ENCODE measurements around the gene FBLN1.
A peak's percentile ranks its signal among the peaks of the same experiment; 100 is the strongest.
"Not testable (repeated sequence)": the region's sequence is repeated elsewhere in the genome, so short reads cannot be mapped to it uniquely, and the experiment has no call there.

The FBLN1 gene

GRCh38 chr22:45528046-45528445 lies 25.4 kb downstream of the FBLN1 start:
- no peak for DNase-seq (ENCODE audit: low spot score)

DNA sequence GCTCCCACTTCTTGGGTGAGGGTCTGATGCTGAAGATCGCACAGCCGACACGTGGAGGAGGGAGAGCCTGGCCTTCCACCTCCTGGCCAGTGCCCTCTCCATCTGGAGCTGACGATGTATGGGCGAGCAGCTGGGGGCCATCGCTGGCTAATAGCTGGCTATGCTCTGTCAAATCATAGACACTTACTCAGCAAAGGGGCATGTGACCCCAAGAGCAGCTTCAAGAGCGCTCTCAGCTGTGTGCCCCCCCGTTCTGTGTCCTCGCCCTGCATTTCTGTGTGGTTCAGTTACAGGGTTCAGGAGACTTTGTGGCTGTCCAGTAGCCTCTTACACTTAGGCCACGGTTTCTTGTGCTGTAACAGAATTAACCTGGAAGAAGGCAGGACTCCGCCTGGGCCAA lies 26.4 kb downstream of the FBLN1 start:
- no peak for DNase-seq (ENCODE audit: low spot score)

GRCh38 chr22:45529971-45530575 lies 27.4 kb downstream of the FBLN1 start:
- DNase-seq (ENCODE audit: low spot score) = no peak

DNA sequence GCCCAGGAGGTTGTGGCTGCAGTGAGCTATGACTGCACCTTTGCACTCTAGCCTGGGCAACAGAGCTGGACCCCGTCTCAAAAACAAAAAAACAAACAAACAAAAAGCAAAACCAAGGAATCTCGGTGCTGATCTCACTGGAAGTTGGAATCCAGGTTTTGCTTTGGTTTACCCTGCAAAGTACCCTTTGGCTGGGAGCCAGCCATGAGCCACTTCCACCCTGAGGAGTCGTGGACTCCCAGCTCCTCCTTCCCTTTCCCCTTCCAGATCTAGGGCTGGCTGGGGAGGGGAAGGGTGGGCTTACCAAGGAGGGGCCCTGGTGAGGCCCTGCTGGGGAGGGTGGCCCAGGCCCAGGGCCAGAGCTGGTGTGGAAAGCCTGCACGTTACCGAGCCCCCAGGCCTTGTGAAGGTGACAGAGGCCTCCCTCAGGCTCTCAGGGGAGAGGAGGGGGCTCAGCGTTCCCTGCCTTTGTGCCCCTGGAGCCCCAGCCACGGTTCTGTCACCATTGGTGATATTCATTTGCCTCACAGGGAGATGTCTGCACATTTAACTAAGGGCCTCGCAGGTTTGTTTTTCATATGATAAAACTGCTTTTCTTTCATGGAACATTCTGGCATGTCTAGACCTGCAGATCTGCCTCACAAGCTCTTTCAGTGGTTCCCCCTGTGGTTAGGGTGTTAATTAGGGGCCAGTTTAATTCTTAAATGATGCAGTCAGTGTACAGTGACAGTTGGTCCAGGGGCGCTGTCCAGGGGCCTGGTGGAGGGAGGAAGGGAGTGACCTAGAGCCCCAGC lies 29.0 kb downstream of the FBLN1 start:
- DNase-seq (ENCODE audit: low spot score) = no peak

DNA sequence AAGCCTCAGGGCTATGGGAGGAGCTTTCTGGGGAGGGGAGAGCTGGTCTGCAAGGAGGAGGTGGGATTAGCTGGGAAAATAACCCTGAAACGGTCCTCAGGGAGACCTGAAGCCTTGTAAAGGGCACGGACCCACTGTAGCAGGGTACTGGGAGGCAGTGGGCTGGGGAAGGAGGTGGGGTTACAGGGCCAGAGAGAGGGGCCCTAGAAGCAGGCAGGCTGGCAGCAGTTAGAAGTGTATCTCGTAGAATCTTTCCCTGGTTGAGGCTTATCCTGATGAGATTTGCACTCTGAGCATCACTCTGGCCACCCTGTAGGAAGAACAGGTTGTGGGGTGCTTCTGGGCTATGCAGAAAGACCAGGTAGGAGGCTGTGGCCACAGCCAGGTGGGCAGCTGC lies 29.6 kb downstream of the FBLN1 start:
- DNase-seq (ENCODE audit: low spot score) = no peak

- no peak for DNase-seq (ENCODE audit: low spot score)
Observed at GRCh38 chr22:45533703-45534102, 31.0 kb downstream of the FBLN1 start.

DNA sequence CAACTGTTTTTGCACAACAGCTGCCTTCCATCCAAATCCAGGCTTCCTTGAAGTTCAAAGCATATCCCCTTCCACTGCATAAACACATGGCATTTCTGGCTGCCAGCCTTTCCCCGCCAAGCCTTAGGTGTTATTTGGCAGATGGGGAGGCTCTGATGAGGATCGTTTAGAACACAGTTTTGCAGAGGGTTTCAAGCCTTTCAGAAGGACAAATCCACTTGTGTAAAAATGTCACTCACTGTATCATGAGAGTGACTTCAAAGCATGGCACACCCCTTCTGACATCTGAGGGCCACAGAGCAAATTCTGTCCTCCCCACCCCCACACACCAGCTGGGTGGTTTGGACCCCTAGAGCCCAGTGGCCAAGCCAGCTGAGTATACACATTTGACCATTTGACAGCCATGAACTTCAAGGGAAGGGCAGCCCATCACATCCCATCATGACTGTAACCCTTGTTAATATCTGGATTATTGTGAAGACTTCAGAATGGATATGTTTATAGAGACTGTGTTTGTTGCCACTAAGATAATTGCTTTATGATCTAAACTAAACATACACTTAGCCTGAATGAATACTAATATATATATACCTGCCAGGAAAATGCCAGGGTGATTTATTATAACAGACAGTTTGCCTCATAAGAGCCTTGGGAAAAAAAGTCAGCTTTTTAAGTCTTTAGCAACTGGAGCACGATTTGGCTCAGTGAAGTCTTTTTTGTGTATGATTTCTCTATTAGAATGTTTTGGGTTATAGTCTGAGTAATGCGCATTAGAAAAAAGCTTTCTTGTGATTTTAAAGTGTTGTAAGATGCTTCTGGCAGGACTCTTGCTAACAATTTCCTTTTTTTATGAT lies 31.9 kb downstream of the FBLN1 start:
- no peak for DNase-seq (ENCODE audit: low spot score)

DNA sequence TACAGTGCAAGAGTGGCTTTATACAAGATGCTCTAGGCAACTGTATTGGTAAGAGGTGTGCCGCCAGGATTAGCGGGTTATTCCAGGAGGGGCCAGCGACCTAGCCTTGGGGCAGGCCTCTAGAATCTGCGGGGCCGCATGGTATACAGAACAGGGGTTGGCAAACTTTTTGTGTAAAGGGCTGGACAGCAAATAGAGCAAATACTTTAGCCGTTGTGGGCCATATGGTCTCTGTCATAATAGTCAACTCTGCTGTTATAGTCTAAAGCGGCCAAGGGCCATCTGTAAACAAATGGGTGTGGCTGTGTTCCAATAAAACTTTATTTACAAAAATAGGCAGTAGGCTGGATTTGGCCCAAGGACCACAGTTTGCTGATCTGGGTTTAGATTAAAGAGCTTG lies 32.6 kb downstream of the FBLN1 start:
- DNase-seq (ENCODE audit: low spot score) = no peak

DNA sequence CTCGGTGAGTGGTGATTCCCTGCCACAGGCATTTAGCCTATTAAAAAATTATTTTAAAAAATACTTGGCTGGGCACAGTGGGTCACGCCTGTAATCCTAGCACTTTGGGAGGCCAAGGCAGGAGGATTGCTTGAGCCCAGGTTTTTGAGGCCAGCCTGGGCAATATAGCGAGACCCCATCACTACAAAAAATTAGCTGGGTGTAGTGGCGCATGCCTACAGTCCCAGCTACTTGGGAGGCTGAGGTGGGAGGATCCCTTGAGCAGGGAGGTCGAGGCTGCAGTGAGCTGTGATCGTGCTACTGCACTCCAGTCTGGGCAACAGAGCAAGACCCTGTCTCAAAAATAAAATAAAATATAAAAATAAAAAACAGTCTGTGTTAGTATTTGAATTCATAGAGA lies 33.2 kb downstream of the FBLN1 start:
- DNase-seq (ENCODE audit: low spot score) = not testable (repeated sequence)

DNA sequence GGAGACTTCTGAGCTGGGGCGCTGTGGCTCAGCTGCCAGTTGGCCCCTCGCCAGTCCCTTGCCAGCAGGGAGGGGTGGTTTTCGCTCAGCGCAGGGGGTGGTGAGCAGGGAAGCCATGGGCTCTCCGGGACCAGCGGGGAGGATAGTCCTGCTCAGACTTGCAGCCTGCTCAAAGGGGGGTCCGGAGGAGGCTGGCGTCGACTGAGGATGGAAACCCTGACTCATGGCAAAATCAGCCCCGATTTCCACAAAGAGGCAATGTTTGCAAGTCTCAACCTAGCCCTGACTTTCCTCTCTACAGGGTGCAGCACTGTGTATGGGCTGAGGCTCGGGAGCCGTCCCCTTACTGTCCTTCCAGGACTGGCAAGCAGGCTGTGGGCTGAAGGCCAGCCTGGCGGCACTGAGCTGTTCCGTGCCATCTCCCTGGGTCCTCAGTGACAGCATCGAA lies 35.1 kb downstream of the FBLN1 start:
- no peak for DNase-seq (ENCODE audit: low spot score)

DNA sequence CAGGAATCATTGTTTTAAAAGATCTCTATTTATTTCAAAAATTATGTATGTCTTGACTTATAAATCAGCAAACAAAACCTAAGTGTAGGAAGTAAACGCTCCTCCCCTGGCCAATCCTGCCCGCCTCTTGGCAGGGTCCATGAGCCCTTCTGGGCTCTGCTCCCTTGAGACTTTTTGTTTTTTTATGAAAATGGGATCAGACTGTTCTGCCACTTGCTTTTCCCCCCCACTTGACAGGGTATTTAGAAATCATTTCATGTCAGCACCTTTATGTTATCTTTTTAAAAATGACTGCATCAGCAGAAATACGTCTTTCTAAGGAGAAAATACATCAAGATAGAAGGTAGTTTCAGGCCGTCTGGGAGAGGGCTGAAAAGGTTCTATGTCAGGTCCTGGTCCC lies 35.6 kb downstream of the FBLN1 start:
- no peak for DNase-seq (ENCODE audit: low spot score)

DNA sequence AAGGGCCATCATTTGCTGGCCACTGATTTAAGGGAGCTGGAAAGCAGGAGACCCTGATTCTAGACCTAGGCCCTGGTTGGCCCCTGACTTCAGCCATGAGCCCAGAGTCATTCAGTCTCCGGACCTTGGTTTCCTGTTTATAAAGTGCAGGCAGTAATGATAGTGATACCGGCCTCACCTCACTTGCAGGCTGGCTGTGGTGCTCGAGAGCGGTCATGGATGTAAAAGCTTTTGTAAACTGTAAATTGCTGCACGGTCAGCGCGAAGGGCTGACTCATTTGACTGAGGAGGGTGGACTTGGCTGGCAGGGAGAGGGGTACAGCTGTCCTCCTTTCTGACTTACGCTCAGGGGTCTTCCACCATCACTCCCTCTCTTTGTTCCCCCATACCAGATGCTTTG lies 37.4 kb downstream of the FBLN1 start:
- DNase-seq (ENCODE audit: low spot score) = no peak

- no peak for DNase-seq (ENCODE audit: low spot score)
Observed at GRCh38 chr22:45541382-45541979, 38.8 kb downstream of the FBLN1 start.

- DNase-seq (ENCODE audit: low spot score) = no peak
Observed at GRCh38 chr22:45542001-45542520, 39.4 kb downstream of the FBLN1 start.

DNA sequence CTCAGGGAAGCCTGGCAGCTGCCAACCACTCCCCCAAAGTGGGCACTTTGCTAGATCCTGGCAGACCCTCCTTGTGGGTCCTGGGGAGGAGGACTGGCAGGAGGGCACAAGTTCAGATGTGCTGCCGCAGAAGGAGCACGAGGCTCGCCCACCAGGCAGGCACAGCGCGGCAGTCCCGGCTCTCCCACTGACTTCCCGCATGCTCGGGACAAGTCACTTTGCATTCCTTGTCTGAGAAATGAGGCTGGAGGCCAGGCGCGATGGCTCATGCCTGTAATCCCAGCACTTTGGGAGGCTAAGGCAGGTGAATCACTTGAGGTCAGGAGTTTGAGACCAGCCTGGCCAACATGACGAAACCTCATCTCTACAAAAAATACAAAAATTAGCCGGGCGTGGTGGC lies 40.1 kb downstream of the FBLN1 start:
- not testable (repeated sequence) for DNase-seq (ENCODE audit: low spot score)

GRCh38 chr22:45543243-45543642 lies 40.6 kb downstream of the FBLN1 start:
- DNase-seq (ENCODE audit: low spot score) = no peak

GRCh38 chr22:45544588-45545170 lies 42.0 kb downstream of the FBLN1 start:
- peak; percentile 21 for DNase-seq (ENCODE audit: low spot score)

DNA sequence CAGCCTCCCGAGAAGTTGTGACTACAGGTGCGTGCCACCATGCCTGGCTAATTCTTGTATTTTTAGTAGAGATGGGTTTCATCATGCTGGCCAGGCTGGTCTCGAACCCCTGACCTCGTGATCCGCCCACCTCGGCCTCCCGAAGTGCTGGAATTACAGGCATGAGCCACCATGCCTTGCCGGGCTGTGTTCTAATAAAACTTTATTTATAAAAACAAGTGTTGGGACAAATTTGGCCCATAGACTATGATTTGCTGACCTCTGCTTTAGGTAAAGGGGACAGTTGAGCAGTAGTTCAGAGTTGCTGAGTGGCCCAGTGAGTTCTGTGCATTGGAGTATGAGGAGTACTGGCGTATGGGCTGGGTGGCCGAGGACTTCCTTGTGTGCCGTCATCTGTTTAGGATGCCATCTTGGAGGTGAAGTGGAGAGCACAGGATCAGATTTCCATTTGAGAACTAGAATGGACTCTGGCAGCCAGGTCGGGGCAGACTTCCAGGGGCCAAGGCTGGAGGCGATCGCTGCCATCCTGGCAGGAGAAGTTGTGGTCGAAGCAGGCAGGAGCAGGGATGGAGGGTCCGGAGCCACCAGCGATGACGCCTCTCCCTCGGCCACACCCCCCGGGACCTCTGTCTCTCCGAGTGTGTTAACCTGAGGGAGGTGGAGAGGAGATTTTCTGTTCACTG lies 43.8 kb downstream of the FBLN1 start:
- DNase-seq (ENCODE audit: low spot score) = no peak

GRCh38 chr22:45547016-45547345 lies 44.3 kb downstream of the FBLN1 start:
- DNase-seq (ENCODE audit: low spot score) = no peak

DNA sequence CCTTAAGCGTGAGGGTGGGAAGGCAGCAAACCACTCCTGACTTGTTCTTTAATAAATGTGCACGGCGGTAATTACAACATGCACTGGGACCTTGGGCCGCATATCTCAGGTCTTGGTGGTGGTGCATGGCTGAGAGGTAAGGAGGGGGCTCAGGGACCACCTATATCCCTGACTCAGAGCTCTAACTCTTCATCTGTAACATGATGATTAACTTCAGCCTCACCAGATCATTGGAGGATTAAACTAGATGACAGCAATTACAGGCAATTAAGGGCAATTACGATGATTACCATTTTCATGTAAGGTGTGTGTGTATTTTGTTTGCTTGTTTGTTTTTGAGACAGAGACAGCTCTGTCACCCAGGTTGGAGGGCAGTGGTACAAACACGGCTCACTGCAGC lies 45.0 kb downstream of the FBLN1 start:
- DNase-seq (ENCODE audit: low spot score) = no peak

DNA sequence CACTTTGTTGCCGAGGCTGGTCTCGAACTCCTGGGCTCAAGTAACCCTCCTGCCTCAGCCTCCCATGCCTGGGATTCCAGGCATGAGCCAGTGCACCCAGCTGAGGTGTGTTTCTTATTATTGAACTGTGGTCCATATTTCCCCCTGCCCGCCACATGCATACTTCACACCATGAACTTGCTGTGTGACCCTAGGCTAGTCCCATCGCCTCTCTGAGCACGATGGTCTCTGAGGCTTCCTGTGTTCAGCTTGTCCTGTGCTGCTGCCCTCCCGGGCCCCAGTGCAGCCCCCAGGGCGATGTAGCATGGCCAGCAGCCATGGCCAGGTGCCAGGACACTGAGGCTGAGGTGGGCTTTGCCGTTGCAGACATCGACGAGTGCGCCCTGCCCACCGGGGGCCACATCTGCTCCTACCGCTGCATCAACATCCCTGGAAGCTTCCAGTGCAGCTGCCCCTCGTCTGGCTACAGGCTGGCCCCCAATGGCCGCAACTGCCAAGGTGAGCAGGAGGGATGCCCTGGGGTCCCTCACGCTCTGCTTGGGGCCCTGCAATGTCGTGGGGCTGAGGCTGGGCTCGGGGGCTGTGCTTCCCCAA lies 45.7 kb downstream of the FBLN1 start:
- DNase-seq (ENCODE audit: low spot score) = no peak

All from LoVo (cell line).